GM18873 (cell line): ENCODE data around the gene SRSF4.

Experiments
- ATAC-seq: cut with Tn5 transposase; IDR thresholded peaks from one replicate; pipeline ENCODE4 v1.9.1; 2021; ENCODE audit warnings: mild to moderate bottlenecking, moderate library complexity, moderate number of reproducible peaks; ENCODE audit not compliant: unreplicated experiment, low FRiP score

The SRSF4 gene

DNA sequence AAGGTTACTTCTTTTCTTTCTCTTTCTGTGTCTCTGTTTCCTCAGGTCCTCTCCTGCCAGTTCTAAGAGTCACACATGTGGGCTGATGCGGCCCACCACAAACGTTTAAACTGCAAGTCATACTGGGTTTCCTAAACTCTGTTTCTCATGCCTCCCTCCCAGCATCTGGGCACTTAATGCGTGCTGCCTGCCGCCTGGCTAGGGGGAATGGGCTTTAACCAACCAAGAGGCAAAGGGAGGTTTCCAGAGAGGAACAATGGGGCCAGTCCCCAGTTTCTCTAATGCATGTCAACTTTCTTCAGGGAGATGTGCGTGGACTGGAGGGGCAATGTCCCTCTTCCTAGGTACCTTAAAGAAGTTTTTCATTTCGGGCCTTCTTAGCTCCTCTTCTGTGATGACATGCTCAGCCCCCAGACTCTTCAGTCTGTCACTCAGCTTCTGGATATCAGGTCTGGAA is 19.9 kb upstream of the SRSF4 start:
- ATAC-seq, result no peak

DNA sequence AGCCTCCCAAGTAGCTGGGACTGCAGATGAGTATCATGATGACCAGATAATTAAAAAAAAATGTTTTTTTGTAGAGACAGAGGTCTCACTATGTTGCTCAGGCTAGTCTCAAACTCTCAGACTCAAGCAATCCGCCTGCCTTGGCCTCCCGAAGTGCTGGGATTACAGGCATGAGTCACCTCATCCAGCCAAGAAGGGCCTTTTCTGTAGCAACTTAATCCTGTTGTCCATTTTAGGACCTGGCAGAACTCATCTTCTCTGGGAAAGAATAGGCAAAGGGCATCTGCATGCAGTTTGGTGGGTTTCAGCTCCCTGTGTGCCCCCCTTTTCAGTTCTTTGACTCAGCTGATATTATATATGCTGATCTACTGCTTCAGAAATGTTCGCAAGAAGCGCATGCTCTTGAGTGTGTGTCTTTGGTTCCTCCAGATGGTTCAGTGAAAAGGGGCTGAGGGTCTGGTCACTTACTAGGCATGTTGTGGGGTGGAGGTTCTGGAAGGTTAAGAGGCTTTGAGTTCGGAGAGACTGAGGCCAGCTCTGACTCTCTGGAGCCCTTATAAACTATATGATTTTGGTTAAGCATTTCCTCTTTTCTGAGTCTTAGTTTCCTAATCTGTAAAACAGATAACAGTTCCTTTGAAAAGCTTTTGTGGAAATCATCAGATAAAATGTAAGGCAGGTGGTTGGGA is 19.4 kb upstream of the SRSF4 start:
- no peak for ATAC-seq

DNA sequence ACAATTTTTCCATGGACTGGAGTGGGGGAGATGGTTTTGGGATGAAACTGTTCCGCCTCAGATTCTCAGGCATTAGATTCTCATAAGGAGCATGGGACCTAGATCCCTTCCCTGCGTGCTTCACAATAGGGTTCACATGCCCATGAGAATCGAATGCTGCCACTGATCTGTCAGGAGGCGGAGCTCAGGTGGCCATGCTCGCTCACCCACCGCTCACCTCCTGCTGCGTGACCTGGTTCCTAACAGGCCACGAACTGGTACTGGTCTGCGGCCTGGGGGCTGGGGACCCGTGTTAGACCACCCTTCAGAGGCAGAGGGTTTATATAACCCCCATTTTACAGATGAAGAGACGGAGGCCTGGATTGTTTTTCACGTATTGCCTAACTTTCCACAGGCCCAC is 16.3 kb upstream of the SRSF4 start:
- no peak for ATAC-seq

DNA sequence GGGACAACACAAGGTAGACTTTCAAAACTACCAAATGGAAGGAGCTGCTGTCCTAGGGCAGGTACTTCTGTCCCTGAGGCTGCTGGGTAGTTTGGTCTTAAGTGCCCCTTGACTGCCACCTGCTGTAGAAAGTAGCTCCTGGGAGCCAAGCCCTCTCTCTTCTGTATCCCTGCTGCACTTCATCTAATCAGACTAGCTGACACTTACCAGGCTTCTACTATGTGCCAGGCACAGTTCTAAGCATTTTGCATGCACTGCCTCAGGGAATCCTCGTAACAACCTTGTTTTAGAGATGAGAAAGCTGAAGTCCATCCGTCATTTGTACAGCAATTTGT is 15.9 kb upstream of the SRSF4 start:
- no peak for ATAC-seq

DNA sequence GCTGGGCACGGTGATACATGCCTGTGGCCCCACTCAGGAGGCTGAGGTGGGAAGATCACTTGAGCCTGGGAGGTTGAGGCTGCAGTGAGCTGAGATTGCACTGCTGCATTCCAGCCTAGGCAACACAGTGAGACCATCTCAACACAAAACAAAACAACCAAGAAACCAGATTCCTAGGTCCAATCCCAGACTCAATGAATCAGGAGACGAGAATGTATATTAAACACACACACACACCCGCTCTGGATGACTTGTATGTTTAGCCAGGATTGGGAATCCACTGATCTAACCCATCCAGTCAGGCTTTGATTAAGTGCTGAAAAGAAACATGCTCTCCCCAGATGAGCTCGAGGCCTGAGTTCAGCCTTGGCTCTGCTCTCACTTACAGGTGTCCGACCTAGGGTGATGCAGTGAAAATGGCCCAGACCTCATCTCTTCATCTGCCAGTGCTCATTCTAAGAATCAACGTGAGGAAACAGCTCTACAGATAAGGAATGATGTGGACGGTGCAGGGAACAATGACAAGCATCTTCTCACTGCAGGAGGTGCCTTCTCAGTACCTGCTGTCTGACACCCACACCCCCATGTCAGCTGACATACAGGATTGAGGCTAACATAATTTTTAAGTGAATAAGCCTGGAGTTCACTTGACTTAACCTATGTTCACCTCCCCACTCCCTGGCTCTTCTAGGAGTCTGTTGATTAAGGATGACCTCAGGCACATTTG is 15.3 kb upstream of the SRSF4 start:
- no peak for ATAC-seq

DNA sequence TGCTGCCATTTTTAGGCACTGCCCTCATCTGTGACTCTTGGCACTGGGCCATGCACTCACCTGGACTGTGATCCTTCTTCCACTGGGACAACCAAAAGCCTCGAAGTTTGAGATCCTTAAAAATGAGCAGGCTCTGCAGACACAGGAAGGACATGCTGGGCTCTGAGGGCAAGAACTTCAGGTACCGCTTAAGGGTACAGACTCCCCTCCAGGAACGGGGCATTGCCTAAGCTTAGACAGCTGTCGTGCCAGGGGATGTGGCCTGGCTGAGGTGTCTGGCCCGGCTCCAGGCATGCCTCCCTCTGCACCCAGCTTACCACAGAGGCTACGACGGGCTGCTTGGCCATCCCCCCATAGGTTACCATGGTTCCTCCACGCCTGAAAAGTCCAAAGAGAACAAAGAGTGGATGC is 14.2 kb upstream of the SRSF4 start:
- ATAC-seq, result no peak

DNA sequence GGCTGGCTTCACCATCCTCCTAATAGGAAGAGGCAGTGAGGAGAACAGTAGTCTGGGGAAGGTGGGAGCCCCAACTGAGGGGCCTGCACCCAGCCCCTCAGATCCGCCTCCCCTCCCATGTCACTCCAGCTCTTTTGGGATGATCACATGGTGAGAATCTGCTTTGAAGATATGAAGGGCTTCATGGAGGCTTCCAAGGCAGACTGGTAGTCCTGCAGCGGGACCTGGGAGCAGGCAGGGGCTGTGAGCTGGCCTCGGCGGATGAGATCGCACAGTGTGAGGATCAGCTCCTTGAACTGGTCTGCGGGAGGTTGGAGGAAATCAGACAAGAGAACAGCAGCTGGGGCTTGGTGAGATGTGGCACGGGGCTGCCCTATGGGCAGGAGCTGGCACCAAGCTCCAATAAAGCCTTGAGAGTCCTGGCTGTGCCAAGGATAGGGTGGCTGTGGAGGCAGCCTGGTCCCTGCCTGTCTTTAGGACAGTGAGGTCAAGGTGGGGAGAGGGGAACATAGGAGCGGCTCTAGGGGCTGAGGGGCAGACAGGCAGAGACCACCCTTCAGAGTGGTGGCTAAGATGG is 12.3 kb upstream of the SRSF4 start:
- no peak for ATAC-seq

DNA sequence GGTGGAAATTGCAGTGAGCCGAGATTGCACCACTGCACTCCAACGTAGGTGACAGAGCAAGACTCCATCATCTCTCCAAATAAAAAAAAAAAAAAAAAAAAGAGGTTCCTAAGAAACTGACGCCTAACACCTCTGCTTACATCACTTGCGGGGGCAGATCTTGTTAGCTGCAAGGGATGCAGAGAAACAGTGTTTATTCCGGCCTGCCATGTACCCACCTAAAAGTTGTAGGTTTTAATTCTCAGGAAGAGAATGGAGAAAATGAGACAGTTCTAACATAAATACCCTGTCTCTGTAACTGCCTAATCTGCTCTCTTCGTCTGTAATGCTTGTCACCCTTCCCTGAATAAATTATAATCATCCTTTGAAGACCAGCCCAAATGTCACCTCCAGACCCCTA is 9.0 kb upstream of the SRSF4 start:
- ATAC-seq, result no peak

DNA sequence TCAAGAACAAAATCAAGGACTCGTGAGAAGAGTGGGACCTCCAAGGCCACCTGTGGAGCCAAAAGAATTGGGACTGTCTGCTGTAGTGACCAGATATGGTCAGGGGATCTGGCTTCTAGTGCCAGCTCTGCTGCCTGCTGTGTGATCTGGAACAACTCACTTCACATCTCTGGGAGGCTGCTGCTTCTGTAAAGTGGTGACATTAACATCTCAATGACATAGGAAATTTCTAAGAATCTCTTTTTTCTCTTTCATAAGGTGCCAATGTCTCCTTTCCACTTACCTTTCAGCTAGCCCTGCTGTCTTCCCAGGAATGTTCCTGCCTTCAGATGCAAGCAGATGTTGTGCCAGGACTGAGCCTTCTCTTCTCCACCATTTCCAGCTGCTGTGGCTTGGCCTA is 5.0 kb upstream of the SRSF4 start:
- ATAC-seq, result no peak

DNA sequence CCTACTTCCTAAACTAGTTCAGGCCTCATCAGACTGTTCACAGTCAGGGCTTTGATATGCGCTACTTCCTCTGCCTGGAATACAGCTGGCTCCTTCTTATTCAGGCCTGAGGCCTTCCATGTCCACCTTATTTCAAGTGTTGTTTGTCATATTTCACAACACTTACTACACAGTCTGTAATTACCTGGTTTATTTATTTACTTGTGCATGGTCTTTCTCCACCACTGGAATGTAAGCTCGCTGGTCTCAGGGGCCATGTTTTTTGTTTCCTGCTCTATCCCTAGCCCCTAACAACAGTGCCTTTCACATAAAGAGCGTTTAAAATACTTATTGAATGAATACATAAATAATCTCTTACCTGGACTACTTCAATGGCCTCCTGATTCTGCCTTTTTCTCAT is 4.6 kb upstream of the SRSF4 start:
- no peak for ATAC-seq

DNA sequence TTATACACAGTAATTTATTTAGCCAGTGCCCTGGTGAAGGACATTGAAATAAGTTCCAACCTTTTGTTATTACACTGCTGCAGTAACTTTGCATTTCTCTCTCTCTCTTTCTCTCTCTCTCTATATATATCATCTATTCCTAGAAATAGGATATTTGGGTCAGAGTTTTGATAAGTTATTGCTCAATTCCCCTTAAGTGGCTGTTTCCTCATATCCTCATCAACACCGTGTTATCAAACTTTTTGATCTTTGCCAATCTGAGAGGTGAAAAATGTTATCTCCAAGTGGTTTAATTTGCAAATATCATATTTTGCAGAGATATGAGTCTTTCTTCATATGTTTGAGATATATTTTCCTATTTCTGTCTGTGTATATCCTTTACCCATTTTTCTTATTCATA is 1.6 kb upstream of the SRSF4 start:
- no peak for ATAC-seq

DNA sequence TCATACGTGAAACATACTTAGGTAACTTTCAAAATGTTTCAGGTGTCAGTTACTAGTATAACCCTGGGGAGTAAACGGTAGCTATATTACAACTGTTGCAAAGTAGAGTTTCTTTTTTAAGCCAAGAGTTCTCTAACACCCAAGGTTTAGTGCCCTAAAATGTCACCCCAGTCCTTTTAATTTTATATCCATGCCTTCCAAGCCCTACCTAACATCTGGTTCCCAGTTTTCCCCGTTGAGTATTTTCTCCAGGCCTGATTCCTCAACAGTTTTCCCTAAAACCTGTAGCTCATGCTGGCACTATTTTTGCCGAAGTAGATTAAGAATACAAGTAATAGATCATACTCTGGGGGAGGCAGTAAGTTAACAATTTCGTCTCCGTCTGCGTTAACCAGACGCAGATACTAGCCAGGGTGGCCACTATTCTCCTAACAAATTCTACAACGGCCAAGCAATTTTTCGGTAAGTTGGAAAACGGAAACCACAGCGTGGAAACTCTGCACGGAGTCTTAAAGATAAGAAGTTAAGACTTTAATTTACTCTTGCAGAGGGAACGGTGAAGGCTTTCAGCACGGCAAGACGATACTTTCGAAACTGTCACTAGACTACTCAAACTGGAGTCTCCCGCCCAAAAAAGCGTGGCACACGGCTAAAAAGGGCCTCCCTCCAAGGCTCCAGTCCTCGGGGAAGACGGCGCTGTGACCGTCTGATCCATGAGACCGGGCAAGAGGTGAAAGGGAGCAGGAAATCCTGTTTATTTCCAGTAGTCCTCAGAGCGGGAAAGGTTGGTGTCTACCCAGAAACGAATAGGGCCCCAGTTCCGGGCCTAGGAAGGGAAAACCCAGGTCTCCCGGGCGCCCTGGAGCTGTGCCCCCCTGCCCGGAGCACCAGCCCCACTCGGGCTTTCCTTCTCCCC is 945 bp downstream of the SRSF4 start:
- ATAC-seq, result no peak

DNA sequence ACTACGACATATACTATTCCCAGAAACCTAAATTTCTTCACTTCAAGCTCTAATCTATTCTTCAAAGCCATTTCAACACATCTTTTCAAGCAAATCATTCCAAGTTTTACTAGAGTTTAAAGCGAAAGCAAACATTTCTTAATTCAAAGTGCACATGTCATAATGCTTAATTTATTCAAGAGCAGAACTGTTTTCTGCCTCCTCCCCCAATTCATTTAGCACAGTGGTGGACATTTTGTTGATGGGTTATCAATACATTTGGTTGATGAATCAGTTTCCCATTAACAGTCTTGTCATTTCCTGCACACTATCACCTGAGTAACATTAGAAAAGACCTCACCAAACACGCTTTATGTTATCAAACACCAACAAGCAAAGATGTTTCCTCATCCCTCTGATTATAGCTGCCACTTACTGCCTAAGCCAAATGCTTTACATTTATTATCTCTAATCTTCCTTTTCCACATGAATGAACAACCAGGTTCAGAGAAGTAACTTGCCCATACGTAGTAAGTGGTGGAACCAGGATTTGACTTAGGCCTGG is 2.0 kb downstream of the SRSF4 start:
- no peak for ATAC-seq

DNA sequence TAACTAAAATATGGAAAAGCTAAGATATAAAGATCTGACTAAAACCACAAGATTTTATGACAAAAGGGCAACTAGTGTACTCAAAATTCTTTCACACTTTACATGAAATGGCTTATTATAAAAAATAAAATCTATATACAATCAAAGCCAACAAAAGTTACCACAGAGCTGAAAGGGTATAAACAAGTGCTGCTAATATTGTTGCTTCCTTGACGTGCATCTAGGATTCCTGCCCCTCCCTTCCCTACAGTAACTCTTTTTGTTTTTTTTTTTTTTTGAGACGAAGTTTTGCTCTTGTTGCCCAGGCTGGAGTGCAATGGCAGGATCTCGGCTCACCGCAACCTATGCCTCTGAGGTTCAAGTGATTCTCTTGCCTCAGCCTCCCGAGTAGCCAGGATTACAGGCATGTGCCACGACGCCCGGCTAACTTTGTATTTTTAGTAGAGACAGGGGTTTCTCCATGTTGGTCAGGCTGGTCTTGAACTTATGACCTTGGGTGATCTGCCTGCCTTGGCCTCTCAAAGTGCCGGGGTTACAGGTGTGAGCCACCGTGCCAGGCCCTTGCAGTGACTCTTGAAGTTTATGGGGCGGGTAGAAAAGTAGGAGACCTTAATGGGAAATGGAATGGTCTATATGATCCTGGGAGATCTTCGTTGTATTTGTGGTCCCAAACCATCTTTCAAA is 4.5 kb downstream of the SRSF4 start:
- ATAC-seq, result no peak

DNA sequence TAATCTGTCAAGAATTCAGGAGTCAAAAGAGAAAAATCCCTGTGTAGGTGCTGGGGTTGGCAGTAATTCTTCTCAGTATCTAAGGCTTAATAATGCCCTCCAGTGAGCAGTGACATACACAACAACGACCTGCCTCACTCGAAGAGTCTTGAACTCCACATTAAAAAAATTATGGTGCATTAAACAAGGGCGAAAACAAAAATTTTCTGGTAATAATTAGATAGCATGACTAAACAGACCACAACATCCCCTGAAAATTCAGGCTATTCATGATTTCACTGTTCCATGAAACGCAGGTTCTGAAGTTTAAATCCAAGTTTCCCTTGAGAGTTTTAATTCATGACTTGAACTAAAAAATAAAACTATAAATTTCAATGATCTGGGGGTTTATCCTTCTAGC is 5.1 kb downstream of the SRSF4 start:
- ATAC-seq, result no peak

DNA sequence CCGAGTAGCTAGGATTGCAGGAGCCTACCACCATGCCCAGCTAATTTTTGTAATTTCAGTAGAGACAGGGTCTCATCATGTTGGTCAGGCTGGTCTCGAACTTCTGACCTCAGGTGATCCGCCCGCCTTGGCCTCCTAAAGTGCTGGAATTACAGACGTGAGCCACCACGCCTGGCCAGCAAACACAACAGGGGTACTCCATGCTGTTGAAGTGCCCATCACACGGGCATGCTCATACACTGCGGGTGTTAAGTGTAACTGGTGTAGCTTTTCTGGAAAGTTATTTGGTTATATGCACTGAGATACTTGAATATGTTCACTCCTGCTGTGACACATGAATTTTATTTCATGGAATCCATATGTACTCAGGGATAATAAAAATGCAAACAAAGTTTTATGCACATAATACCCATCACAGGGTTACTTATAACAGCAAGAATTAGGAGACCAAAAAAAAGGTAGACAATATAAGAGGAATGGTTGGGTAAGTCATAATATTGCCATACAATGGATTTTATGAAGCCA is 9.2 kb downstream of the SRSF4 start:
- no peak for ATAC-seq

DNA sequence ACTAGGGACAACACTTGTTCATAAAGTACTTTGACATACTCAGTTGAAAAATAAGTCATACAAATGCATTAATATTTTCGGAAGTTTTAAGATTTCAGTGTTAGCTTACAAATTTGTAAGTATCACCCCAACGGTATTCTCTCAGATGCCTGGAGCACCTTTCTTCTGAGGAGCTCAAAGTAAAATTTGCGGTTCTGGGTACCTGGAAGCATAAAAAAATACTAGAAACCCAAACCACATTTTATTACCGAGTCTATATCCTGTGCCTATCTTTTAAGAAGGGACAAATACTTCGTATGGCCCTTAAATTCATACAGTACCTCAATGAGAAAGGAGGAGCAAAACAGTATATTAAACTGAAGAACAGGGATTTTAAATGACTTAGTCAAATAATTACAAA is 10.2 kb downstream of the SRSF4 start:
- ATAC-seq, result no peak

DNA sequence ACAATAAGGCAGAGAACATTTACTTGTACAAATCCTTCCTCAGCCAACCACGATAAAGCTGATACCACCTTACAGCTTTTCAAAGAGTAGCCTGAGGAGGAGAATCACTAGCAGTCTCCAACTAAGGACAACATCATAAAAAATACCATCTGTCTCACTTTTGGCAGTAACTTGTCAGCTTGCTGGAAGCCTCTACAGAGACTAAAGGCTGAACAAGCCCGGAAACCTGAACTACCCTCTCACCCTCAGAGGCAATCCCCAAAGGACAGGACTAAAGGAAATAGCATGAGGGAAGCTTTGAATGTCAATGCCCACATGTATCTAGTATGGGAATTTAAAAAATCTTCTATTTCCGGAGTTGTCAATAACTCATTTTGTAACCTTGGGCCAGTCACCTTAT is 10.6 kb downstream of the SRSF4 start:
- no peak for ATAC-seq

DNA sequence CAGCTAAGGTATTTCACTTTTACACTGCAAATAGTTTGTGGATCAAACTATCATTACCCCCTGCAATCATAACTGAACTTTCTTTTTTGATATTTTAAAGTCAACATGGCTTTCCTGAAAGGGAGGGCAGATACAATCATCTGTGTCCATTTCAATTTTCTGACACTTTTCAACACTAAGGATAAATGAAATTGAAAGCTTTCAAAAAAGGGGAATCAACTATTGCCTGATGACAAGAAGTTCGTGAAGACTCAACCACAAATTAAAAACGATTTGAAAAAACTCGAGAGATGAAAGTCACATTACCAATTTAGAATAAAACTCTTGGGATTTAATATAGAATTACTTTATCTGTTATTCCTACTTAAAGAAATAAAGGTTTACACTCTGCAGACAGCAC is 11.7 kb downstream of the SRSF4 start:
- ATAC-seq, result no peak

DNA sequence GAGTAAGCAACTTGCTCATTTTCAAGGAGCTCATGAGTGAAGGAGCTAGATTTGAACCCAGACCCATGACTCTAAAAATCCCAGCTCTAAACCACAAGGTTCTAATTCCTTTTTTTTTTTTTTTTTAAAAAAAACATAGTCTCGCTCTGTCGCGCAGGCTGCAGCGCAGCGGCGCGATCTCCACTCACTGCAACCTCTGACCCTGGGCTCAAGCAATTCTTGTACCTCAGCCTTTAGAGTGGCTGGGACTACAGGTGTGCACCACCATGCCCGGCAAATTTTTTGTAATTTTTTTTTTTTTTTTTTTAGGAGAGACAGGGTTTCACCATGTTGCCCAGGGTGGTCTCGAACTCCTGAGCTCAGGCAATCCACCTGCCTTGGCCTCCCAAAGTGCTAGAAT is 13.8 kb downstream of the SRSF4 start:
- no peak for ATAC-seq
